Adrenal gland (tissue), 12 donors: ENCODE data around the gene JAZF1. TPM values are rescaled to one million over a fixed set of nuclear protein-coding genes. Genes with fewer than 3 reads are reported as not detected.

Experiments
- DNase-seq, 7 donors: peaks; one replicate each; pipeline ENCODE4 v3.0.0-alpha.2; 2019 to 2020
- H3K27ac ChIP-seq, 5 donors: fragments of 200-600 bp; sonication (generic) in 4 of 5; 1 replicate in 3 of 5; 2 replicates in 2 of 5; pipeline versions ENCODE4 v1.5.1 to v1.8.0; 2016 to 2020; ENCODE audit warnings: mild to moderate bottlenecking in 1 of 5
- H3K27me3 ChIP-seq: fragments of 200-600 bp; 2 replicates; pipeline ENCODE4 v1.8.0; 2021
- H3K36me3 ChIP-seq, 2 donors: fragments of 200-600 bp; replicated peaks in 1 of 2; 1 replicate in 1 of 2; 2 replicates in 1 of 2; pipeline versions ENCODE4 v1.5.1 to v1.8.0; 2018 to 2022
- H3K4me1 ChIP-seq, 2 donors: fragments of 200-600 bp; replicated peaks in 1 of 2; 1 replicate in 1 of 2; 2 replicates in 1 of 2; pipeline versions ENCODE4 v1.5.1 to v1.8.0; 2018 to 2021
- H3K4me3 ChIP-seq, 4 donors: fragments of 200-600 bp; sonication (generic) in 3 of 4; one replicate each; pipeline ENCODE4 v1.5.1; 2016 to 2018
- H3K9me3 ChIP-seq, 3 donors: fragments of 200-600 bp; sonication (generic) in 1 of 3; replicated peaks in 1 of 3; 1 replicate in 2 of 3; 2 replicates in 1 of 3; pipeline versions ENCODE4 v1.5.1 to v1.8.0; 2016 to 2021
- POLR2A ChIP-seq, 2 donors: fragments of 450-650 bp; IDR thresholded peaks; one replicate each; pipeline ENCODE4 v1.6.1; 2017; ENCODE audit warnings: antibody characterized with exemption in 2 of 2, mild to moderate bottlenecking in 2 of 2, moderate library complexity in 1 of 2
- WGBS, 4 donors: extraction: QIAGEN DNeasy Blood & Tissue Kit in 2 of 4; methylation state at CpG; one replicate each; pipeline versions ENCODE4 v1.1.5 to v1.1.7; 2013 to 2017; 5-methylcytosine and 5-hydroxymethylcytosine counted together
- intact Hi-C, 2 donors: fragments of 100-400 bp; cut with DNase I; formaldehyde crosslinking; loops; one replicate each; pipeline versions ENCODE4 v1.14.1 to v1.15.0; 2022 to 2023
- polyA plus RNA-seq, 3 donors: library from polyadenylated mRNA; stranded (reverse); fragments of 200-250 nt in 2 of 3; fragments of 350-450 nt in 1 of 3; fragmentation: Illumina TruSeq in 1 of 3; extraction: RNeasy Lipid Tissue Mini Kit (QIAGEN cat#74804) in 1 of 3; gene quantifications; one replicate each; pipeline ENCODE4 v1.2.3, GENCODE V29; 2013 to 2014
- total RNA-seq, 9 donors: library from RNA; depleted of rRNA in 4 of 9; stranded (reverse); fragments of >200 nt in 4 of 9; fragments of 120-200 nt in 1 of 9; fragmentation: NEBNext Ultra II Directional in 1 of 9; extraction: Animal tissue kit (Norgen Biotek cat#: 25700) in 1 of 9; gene quantifications; one replicate each; pipeline versions ENCODE4 v1.1.0 to v1.2.4, GENCODE V29; 2013 to 2023
- TF ChIP-seq, protein P1 (sequence below), 6 experiments: fragments of 450-650 bp in 4 of 6; fragments of 200-600 bp in 2 of 6; sonication (generic) in 1 of 6; IDR thresholded peaks; 1 replicate in 5 of 6; 2 replicates in 1 of 6; pipeline versions ENCODE4 v1.5.1 to v1.8.0; 2016 to 2021; ENCODE audit warnings: antibody characterized with exemption in 6 of 6, mild to moderate bottlenecking in 2 of 6, moderate library complexity in 1 of 6
- donor health status: healthy with polysubstance abuse.
- donor health status: Bipolar disorder and iron deficiency.
- donor health status: DM: yes; HTN: yes; CAD: no.
- donor health status: DM: no; HTN: no; CAD: no.
- donor health status: DM: no; HTN: no; CAD: no.
- donor health status: DM: yes; HTN: yes; CAD: no.

The JAZF1 gene
- total and polyA plus RNA-seq, 12 donors: 18.5 to 192 (median 96.3) TPM

DNA sequence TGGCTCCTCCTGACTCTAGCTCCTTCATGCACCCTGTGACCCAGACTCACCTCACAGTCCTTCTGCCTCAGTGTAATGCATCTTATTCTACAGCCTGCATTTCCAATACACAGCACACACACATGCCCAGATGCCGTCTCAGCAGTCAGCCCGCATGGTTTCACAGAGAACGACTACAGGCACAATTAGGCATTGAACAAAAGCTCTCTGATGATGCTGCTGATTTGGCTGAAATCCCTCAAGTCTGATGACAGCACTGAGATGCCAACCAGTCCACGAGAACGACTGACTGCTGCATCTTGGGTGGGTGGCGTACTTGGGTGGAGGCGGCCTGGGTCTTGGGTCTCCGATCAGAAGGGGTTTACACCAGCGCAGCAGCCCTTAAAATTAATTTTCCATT lies 240.3 kb downstream of the JAZF1 start:
- Histone ChIP-seq H3K36me3 (no peaks in the 10 kb centered on the region), H3K27me3 (no peaks in the 10 kb centered on the region), H3K27ac (no peak overlapping the region), H3K9me3 (no peaks in the 10 kb centered on the region), H3K4me3 (no peak overlapping the region), H3K4me1 (no peaks in the 10 kb centered on the region)
- intact Hi-C loops: no loop called here
- 80 to 86% (median 84%) methylated on average over 8 to 9 of the region's 9 CpGs for WGBS, 4 donors
- TF ChIP-seq, protein P1, sequence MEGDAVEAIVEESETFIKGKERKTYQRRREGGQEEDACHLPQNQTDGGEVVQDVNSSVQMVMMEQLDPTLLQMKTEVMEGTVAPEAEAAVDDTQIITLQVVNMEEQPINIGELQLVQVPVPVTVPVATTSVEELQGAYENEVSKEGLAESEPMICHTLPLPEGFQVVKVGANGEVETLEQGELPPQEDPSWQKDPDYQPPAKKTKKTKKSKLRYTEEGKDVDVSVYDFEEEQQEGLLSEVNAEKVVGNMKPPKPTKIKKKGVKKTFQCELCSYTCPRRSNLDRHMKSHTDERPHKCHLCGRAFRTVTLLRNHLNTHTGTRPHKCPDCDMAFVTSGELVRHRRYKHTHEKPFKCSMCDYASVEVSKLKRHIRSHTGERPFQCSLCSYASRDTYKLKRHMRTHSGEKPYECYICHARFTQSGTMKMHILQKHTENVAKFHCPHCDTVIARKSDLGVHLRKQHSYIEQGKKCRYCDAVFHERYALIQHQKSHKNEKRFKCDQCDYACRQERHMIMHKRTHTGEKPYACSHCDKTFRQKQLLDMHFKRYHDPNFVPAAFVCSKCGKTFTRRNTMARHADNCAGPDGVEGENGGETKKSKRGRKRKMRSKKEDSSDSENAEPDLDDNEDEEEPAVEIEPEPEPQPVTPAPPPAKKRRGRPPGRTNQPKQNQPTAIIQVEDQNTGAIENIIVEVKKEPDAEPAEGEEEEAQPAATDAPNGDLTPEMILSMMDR (IDR thresholded peaks at IDR 0.05): no peak
- no peak for TF ChIP-seq POLR2A (IDR thresholded peaks at IDR 0.05)
- DNase-seq: no peak

DNA sequence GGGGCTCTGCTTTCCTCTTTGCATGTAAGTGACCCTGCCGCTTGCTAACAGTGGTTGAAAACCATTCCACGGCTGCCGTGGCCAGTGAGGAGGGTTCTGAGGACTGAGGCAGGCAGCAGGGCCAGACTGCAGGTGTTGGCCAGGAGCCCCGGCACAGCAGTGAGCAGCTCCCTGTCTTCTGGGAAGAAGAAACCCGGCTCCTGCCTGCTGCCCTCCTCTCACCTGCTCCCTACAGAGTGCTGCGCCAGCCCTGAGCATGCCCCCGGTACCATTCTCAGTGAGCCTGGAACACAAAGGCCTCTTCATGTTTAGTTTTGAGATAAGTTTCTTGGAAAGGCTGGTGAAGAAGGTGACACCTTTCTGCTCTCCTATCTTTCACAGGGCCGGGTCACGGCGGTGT lies 240.7 kb downstream of the JAZF1 start:
- TF ChIP-seq, protein P1 (IDR thresholded peaks at IDR 0.05): no peak
- no peak for TF ChIP-seq POLR2A (IDR thresholded peaks at IDR 0.05)
- H3K4me1 ChIP-seq: no peaks in the 10 kb centered on the region
- DNase-seq: no peak
- H3K27me3 ChIP-seq: no peaks in the 10 kb centered on the region
- 95 to 100% (median 98%) methylated on average over 4 to 10 of the region's 10 CpGs for WGBS, 4 donors
- no peaks in the 10 kb centered on the region for H3K36me3 ChIP-seq
- no peak overlapping the region for H3K4me3 ChIP-seq
- no peak overlapping the region for H3K27ac ChIP-seq
- intact Hi-C loops: no loop called here
- H3K9me3 ChIP-seq: no peaks in the 10 kb centered on the region

DNA sequence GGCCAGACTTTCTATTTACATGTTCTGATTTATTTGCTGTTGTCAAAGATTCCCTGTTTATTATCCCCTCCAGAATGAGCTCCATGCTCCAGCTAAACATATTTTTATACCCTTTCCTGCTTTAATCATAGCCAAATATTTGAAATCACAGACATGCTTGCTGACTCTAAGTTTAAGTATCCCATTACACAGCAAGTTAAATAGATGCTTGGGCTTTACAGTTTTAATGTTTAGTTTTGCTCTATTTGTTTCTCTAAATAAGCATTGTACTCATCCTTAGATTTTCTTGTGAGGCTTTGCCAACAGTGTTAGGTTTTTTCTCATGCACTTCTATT lies 243.9 kb downstream of the JAZF1 start:
- Histone ChIP-seq H3K27ac (no peak overlapping the region), H3K4me3 (no peak overlapping the region), H3K4me1 (no peaks in the 10 kb centered on the region), H3K36me3 (no peaks in the 10 kb centered on the region), H3K9me3 (no peaks in the 10 kb centered on the region), H3K27me3 (no peaks in the 10 kb centered on the region)
- intact Hi-C loops: no loop called here
- TF ChIP-seq, protein P1 (IDR thresholded peaks at IDR 0.05): no peak
- no peak for DNase-seq

DNA sequence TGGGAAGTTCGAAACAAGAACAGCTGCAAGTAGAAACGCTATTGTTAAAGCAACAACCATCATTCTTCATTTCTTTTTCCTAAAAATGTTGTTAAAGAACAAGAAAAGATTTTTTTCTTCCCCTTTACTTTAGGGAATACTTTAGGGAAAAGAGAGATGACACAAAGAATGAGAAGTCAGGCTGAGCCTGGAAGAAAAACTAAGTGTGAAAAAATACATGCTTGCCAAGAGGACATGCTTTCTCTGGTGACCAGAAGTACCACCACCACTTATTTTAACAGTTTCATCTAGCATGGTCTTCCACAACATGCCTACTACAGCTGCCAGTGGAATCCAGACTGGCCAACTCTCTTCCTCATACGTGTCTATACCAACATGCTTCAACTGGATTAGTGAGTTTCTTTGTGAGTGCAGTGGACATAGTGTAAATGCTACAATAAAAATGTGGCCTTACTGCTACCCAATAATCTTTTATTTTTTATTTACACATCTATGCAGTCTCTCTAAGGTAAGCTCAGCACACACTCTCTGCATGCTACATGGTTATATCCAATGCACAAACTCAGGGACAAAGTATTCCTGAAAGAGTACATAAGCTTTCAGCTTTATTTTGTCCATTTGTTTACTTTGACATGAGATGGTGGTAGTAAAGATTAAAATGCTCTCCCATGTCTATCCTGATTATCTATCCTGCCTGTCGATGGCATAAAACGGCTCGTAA lies 244.4 kb downstream of the JAZF1 start:
- Histone ChIP-seq H3K9me3 (no peaks in the 10 kb centered on the region), H3K36me3 (no peaks in the 10 kb centered on the region), H3K27ac (no peak overlapping the region), H3K4me3 (no peak overlapping the region), H3K4me1 (no peaks in the 10 kb centered on the region), H3K27me3 (no peaks in the 10 kb centered on the region)
- TF ChIP-seq POLR2A (IDR thresholded peaks at IDR 0.05): no peak
- TF ChIP-seq, protein P1 (IDR thresholded peaks at IDR 0.05): no peak
- 85 to 92% (median 89%) methylated on average over 6 of the region's 6 CpGs for WGBS, 4 donors
- no peak for DNase-seq
- intact Hi-C loops: no loop called here
